K562 (cell line): ENCODE results near the gene CSDE1. TPM values are rescaled to one million over a fixed set of nuclear protein-coding genes. Genes with fewer than 3 reads are reported as not detected.

Source experiments
- ATAC-seq: fragments of 200-7000 bp; cut with Tn5 transposase; 3 replicates; pipeline ENCODE4 v1.9.1; 2020; ENCODE audit warnings: moderate library complexity
- BruUV-seq: library from RNA; stranded (reverse); fragments of 400-500 nt; replicated peaks from 2 replicates; lab custom pipeline; 2021; lab: Mats Ljungman, UMichigan
- CTCF ChIA-PET: fragments of 300-600 bp; formaldehyde crosslinking; extraction: SDS; loops from one replicate; lab custom pipeline; 2021; ENCODE audit warnings: low intra/inter-chr PET ratio; lab: Yijun Ruan, JAX
- POLR2A ChIA-PET: fragments of 300-600, 350-650 bp; sonication (Branson Sonifier 250); formaldehyde crosslinking; extraction: SDS; loops from one replicate; lab custom pipeline; 2021; ENCODE audit warnings: antibody characterized with exemption, inconsistent platforms; lab: Yijun Ruan, JAX
- DNase-seq, 4 experiments: peaks; one replicate each; pipeline versions ENCODE4 v3.0.0 to v3.0.0-alpha.2; 2011 to 2018; ENCODE audit warnings: low spot score in 3 of 4, mixed read lengths in 3 of 4; ENCODE audit errors: extremely low read depth in 1 of 4
- FAIRE-seq: peaks from 2 replicates; lab custom pipeline; 2011; peaks lifted over from hg19 to GRCh38; lab: Jason Lieb, UNC
- H2AFZ ChIP-seq: 2 replicates; pipeline ENCODE4 v1.6.0; 2011; ENCODE audit warnings: low read depth, low read length, control low read depth, inconsistent platforms
- H3K27ac ChIP-seq: fragments of 200-600 bp; 3 replicates; pipeline ENCODE4 v1.8.0; 2011; ENCODE audit warnings: low read depth, mild to moderate bottlenecking, control low read depth, inconsistent platforms, low read length, moderate library complexity, mixed read lengths; ENCODE audit errors: extremely low read depth
- H3K27me3 ChIP-seq, 2 experiments: fragments of 300-600 bp in 1 of 2; 2 replicates in 1 of 2; 3 replicates in 1 of 2; pipeline versions ENCODE4 v1.6.0 to v1.8.0; 2011; ENCODE audit warnings: inconsistent platforms in 2 of 2, low read length in 2 of 2, mild to moderate bottlenecking in 1 of 2, mixed read lengths in 1 of 2, moderate library complexity in 1 of 2; ENCODE audit not compliant: control insufficient read depth in 2 of 2, insufficient read depth in 2 of 2
- H3K36me3 ChIP-seq: fragments of 300-600 bp; 3 replicates; pipeline ENCODE4 v1.8.0; 2011; ENCODE audit warnings: mild to moderate bottlenecking, low read length, inconsistent platforms; ENCODE audit not compliant: control insufficient read depth, insufficient read depth
- H3K4me1 ChIP-seq, 2 experiments: fragments of 200-600 bp in 1 of 2; replicated peaks in 1 of 2; 2 replicates in 1 of 2; 3 replicates in 1 of 2; pipeline versions ENCODE4 v1.5.1 to v1.8.0; 2011; ENCODE audit warnings: inconsistent platforms in 2 of 2, low read length in 2 of 2, mild to moderate bottlenecking in 1 of 2, mixed read lengths in 1 of 2, moderate library complexity in 1 of 2; ENCODE audit not compliant: control insufficient read depth in 2 of 2, insufficient read depth in 2 of 2
- H3K4me2 ChIP-seq: 2 replicates; pipeline ENCODE4 v1.6.1; 2011; ENCODE audit warnings: low read length, control low read depth, inconsistent platforms, mixed read lengths; ENCODE audit not compliant: insufficient read depth
- H3K4me3 ChIP-seq: fragments of 200-600 bp; sonication (generic), shearing (Covaris generic); 2 replicates; pipeline ENCODE4 v1.5.1; 2016; ENCODE audit warnings: control low read depth, inconsistent platforms
- H3K79me2 ChIP-seq: fragments of 200-600 bp; 3 replicates; pipeline ENCODE4 v1.8.0; 2011; ENCODE audit warnings: low read length, inconsistent platforms; ENCODE audit not compliant: control insufficient read depth, insufficient read depth
- H3K9ac ChIP-seq, 2 experiments: 2 replicates each; pipeline versions ENCODE4 v1.6.0 to v1.6.1; 2011; ENCODE audit warnings: low read depth in 2 of 2, low read length in 2 of 2, control low read depth in 1 of 2, inconsistent platforms in 1 of 2, mild to moderate bottlenecking in 1 of 2, mixed read lengths in 1 of 2; ENCODE audit not compliant: insufficient read depth in 1 of 2
- H3K9me1 ChIP-seq: one replicate; pipeline ENCODE4 v1.6.0; 2011; ENCODE audit warnings: inconsistent platforms, mild to moderate bottlenecking, low read length, moderate library complexity; ENCODE audit not compliant: control insufficient read depth, insufficient read depth
- H3K9me3 ChIP-seq: replicated peaks from 2 replicates; pipeline ENCODE4 v1.5.1; 2011; ENCODE audit warnings: low read depth, low read length, inconsistent platforms; ENCODE audit not compliant: control insufficient read depth, insufficient read depth
- H4K20me1 ChIP-seq: replicated peaks from 2 replicates; pipeline ENCODE4 v1.6.1; 2011; ENCODE audit warnings: low read length, inconsistent platforms, mixed read lengths; ENCODE audit not compliant: control insufficient read depth, insufficient read depth
- AFF4 ChIP-seq: sonication (generic); formaldehyde crosslinking; IDR thresholded peaks from 2 replicates; pipeline ENCODE4 v1.8.0; 2023; ENCODE audit warnings: mild to moderate bottlenecking, missing genetic modification reagents
- BCOR ChIP-seq: fragments of 450-650 bp; IDR thresholded peaks from 2 replicates; pipeline ENCODE4 v1.6.1; 2016
- CEBPG ChIP-seq, 3 experiments: fragments of 200-800 bp in 1 of 3; sonication (Bioruptor generic) in 1 of 3; sonication (generic) in 1 of 3; formaldehyde crosslinking in 1 of 3; IDR thresholded peaks in 2 of 3; conservative IDR thresholded peaks in 1 of 3; 2 replicates each; pipeline versions ENCODE4 v1.6.1 to v1.8.0; 2016 to 2022; ENCODE audit warnings: missing compliant biosample characterization in 2 of 3, missing genetic modification characterization in 2 of 3, mild to moderate bottlenecking in 1 of 3, missing genetic modification reagents in 1 of 3
- FOXM1 ChIP-seq, 2 experiments: fragments of 450-650 bp in 1 of 2; sonication (generic) in 1 of 2; formaldehyde crosslinking in 1 of 2; IDR thresholded peaks; 2 replicates each; pipeline versions ENCODE4 v1.6.1 to v1.9.0; 2017 to 2022; ENCODE audit warnings: low read depth in 2 of 2, mild to moderate bottlenecking in 2 of 2, missing genetic modification reagents in 1 of 2, moderate library complexity in 1 of 2
- GTF2E2 ChIP-seq: fragments of 200-800 bp; sonication (Bioruptor generic); IDR thresholded peaks from 2 replicates; pipeline ENCODE4 v1.6.1; 2016; ENCODE audit warnings: missing genetic modification characterization, missing compliant biosample characterization
- KLF10 ChIP-seq: fragments of 250-450 bp; sonication (Bioruptor Pico); IDR thresholded peaks from 2 replicates; pipeline ENCODE4 v1.6.1; 2021; ENCODE audit warnings: matching md5 sums
- RAD21 ChIP-seq, 2 experiments: fragments of 250-450 bp in 1 of 2; fragments of 450-650 bp in 1 of 2; sonication (Bioruptor Pico) in 1 of 2; formaldehyde crosslinking in 1 of 2; IDR thresholded peaks in 1 of 2; conservative IDR thresholded peaks in 1 of 2; 2 replicates each; pipeline versions ENCODE4 v1.4.0 to v1.8.0; 2020 to 2022; ENCODE audit warnings: mild to moderate bottlenecking in 2 of 2, moderate library complexity in 1 of 2
- RAD51 ChIP-seq: fragments of 450-650 bp; IDR thresholded peaks from 2 replicates; pipeline ENCODE4 v1.7.1; 2016; ENCODE audit warnings: low read depth, mild to moderate bottlenecking, borderline replicate concordance
- SOX6 ChIP-seq: fragments of 450-650 bp; IDR thresholded peaks from 2 replicates; pipeline ENCODE4 v1.6.1; 2014; ENCODE audit warnings: mild to moderate bottlenecking
- SRSF9 ChIP-seq: fragments of 200-400 bp; formaldehyde crosslinking; IDR thresholded peaks from 2 replicates; pipeline ENCODE4 v1.6.1; 2017; ENCODE audit warnings: low read depth, low read length, borderline replicate concordance
- TAF1 ChIP-seq: IDR thresholded peaks from 2 replicates; pipeline ENCODE4 v1.6.1; 2011; ENCODE audit warnings: mild to moderate bottlenecking, low read length, moderate library complexity; ENCODE audit not compliant: insufficient read depth, control insufficient read depth, severe bottlenecking; ENCODE audit errors: extremely low read depth
- TCF15 ChIP-seq: fragments of 250-450 bp; sonication (Bioruptor Pico); IDR thresholded peaks from 2 replicates; pipeline ENCODE4 v1.8.0; 2022; ENCODE audit warnings: moderate library complexity, mild to moderate bottlenecking, inconsistent platforms
- ZEB2 ChIP-seq: fragments of 450-650 bp; IDR thresholded peaks from 2 replicates; pipeline ENCODE4 v1.6.1; 2016
- ZNF589 ChIP-seq: fragments of 200-800 bp; sonication (Bioruptor generic); IDR thresholded peaks from 2 replicates; pipeline ENCODE4 v1.6.1; 2016; ENCODE audit warnings: low read depth, missing genetic modification characterization, missing compliant biosample characterization
- ZNF696 ChIP-seq: fragments of 250-450 bp; sonication (Bioruptor Pico); conservative IDR thresholded peaks from 2 replicates; pipeline ENCODE4 v1.4.0; 2020; ENCODE audit warnings: mild to moderate bottlenecking, moderate library complexity
- ZNF785 ChIP-seq: fragments of 250-450 bp; sonication (Bioruptor Pico); IDR thresholded peaks from 2 replicates; pipeline ENCODE4 v1.4.0; 2020; ENCODE audit warnings: mild to moderate bottlenecking
- WGBS: fragments of 100-300 bp; shearing (Covaris generic); methylation state at CpG from one replicate; pipeline ENCODE4 v1.1.6; 2016; ENCODE audit warnings: low coverage, mixed read lengths; ENCODE audit not compliant: insufficient coverage; ENCODE audit errors: missing lambda C conversion rate; 5-methylcytosine and 5-hydroxymethylcytosine counted together
- in situ Hi-C: fragments of 300-500 bp; cut with MboI; formaldehyde crosslinking; loops from 4 replicates; pipeline ENCODE4 v1.15.0; 2018; ENCODE audit warnings: inconsistent platforms, mixed read lengths
- intact Hi-C: fragments of 100-400 bp; cut with micrococcal nuclease; formaldehyde crosslinking; loops from 2 replicates; pipeline ENCODE4 v1.14.2; 2022
- polyA plus RNA-seq, 8 experiments: library from polyadenylated mRNA; depleted of rRNA in 4 of 8; stranded (reverse) in 5 of 8; unstranded in 3 of 8; fragments of >200 nt; fragmentation: Nextera tagmentation in 2 of 8; fragmentation: Illumina TruSeq in 1 of 8; extraction: Ambion mirVana in 2 of 8; extraction: Trizol in 1 of 8; gene quantifications; 2 replicates each; pipeline versions ENCODE4 v1.2.1 to v1.2.3, GENCODE V29; 2011 to 2014; ENCODE audit warnings: inconsistent platforms in 1 of 8, missing spikeins in 1 of 8
- total RNA-seq, 7 experiments: library from RNA; depleted of rRNA in 6 of 7; stranded (reverse); fragments of >200 nt in 6 of 7; fragmentation: Illumina TruSeq in 2 of 7; extraction: Trizol in 2 of 7; gene quantifications; 2 replicates each; pipeline versions ENCODE4 v1.2.1 to v1.2.3, GENCODE V29; 2011 to 2021; ENCODE audit warnings: low replicate concordance in 1 of 7
- TF ChIP-seq, protein P1 (sequence below): fragments of 250-450 bp; sonication (Bioruptor Pico); IDR thresholded peaks from 2 replicates; pipeline ENCODE4 v1.5.0; 2021; ENCODE audit warnings: mild to moderate bottlenecking, borderline replicate concordance

The CSDE1 gene
- total and polyA plus RNA-seq, 9 of the 15 experiments (the other 6 are each of a cell fraction or from before 2014, with no cell fraction given) = 174 to 538 (median 403) TPM

GRCh38 chr1:114803001-114803400, 45.2 kb upstream of the CSDE1 start:
- POLR2A ChIA-PET = no interaction called here
- TF ChIP-seq KLF10 (CRISPR knock-in tag) (no peak), ZEB2 (no peak), SOX6 (no peak), TCF15 (no peak), AFF4 (CRISPR knock-in tag) (no peak), ZNF589 (no peak), ZNF696 (CRISPR knock-in tag) (no peak), CEBPG (CRISPR knock-in tag; IDR thresholded peaks at IDR 0.05) (no peak), CEBPG (tag; conservative IDR thresholded peaks at IDR 0.05 in 1 of 2, IDR thresholded peaks at IDR 0.05 in 1 of 2) (no peak), FOXM1 (IDR thresholded peaks at IDR 0.05; ENCODE audit: low read depth) (no peak), FOXM1 (CRISPR knock-in tag; IDR thresholded peaks at IDR 0.05; ENCODE audit: low read depth) (no peak), SRSF9 (no peak), BCOR (no peak), ZNF785 (CRISPR knock-in tag) (no peak), RAD21 (CRISPR knock-in tag; conservative IDR thresholded peaks at IDR 0.05 in 1 of 2, IDR thresholded peaks at IDR 0.05 in 1 of 2) (no peak), RAD51 (no peak), GTF2E2 (tag) (no peak), TAF1 (no peak)
- TF ChIP-seq, protein P1, sequence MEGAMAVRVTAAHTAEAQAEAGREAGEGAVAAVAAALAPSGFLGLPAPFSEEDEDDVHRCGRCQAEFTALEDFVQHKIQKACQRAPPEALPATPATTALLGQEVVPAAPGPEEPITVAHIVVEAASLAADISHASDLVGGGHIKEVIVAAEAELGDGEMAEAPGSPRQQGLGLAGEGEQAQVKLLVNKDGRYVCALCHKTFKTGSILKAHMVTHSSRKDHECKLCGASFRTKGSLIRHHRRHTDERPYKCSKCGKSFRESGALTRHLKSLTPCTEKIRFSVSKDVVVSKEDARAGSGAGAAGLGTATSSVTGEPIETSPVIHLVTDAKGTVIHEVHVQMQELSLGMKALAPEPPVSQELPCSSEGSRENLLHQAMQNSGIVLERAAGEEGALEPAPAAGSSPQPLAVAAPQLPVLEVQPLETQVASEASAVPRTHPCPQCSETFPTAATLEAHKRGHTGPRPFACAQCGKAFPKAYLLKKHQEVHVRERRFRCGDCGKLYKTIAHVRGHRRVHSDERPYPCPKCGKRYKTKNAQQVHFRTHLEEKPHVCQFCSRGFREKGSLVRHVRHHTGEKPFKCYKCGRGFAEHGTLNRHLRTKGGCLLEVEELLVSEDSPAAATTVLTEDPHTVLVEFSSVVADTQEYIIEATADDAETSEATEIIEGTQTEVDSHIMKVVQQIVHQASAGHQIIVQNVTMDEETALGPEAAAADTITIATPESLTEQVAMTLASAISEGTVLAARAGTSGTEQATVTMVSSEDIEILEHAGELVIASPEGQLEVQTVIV (CRISPR knock-in tag) = no peak

More at GRCh38 chr1:114803001-114803400, 45.2 kb upstream of the CSDE1 start:
- Histone ChIP-seq H3K9ac (no peak overlapping the region), H3K36me3 (no peaks in the 10 kb centered on the region), H3K9me3 (no peaks in the 10 kb centered on the region), H3K4me2 (no peak overlapping the region), H3K79me2 (no peaks in the 10 kb centered on the region), H3K9me1 (no peaks in the 10 kb centered on the region), H3K27me3 (peaks cover 3 to 5% of the 10 kb centered on the region in 2 experiments; a peak in 1 of 5 replicates), H4K20me1 (no peaks in the 10 kb centered on the region), H2AFZ (no peak overlapping the region), H3K4me1 (no peaks in the 10 kb centered on the region), H3K27ac (no peak overlapping the region), H3K4me3 (no peak overlapping the region)
- ATAC-seq (no peak), FAIRE-seq (no peak), DNase-seq (no peak)
- WGBS = 0% methylated on average over 3 of the region's 3 CpGs
- BruUV-seq = no TSS peak
- in situ Hi-C loops = no loop called here
- intact Hi-C loops = no loop called here
- CTCF ChIA-PET = no interaction called here
